ENCODE data around the gene MPO. TPM values are rescaled to one million over a fixed set of nuclear protein-coding genes. Genes with fewer than 3 reads are reported as not detected.

Gene MPO
- total RNA-seq, 1 donor from 2014 or later = 0.12 TPM

- no peak for DNase-seq (ENCODE audit: extremely low read depth, low read depth, low spot score)
Observed at GRCh38 chr17:58281511-58282011, 826 bp upstream of the MPO start.

GRCh38 chr17:58279736-58280479 is 827 bp downstream of the MPO start:
- DNase-seq (ENCODE audit: extremely low read depth, low read depth, low spot score) = no peak

- no peak for DNase-seq (ENCODE audit: extremely low read depth, low read depth, low spot score)
Observed at GRCh38 chr17:58279016-58279711, 1.6 kb downstream of the MPO start.

- DNase-seq (ENCODE audit: extremely low read depth, low read depth, low spot score) = no peak
Observed at GRCh38 chr17:58278661-58279015, 2.1 kb downstream of the MPO start.

- no peak for DNase-seq (ENCODE audit: extremely low read depth, low read depth, low spot score)
Observed at GRCh38 chr17:58277802-58278595, 2.7 kb downstream of the MPO start.

GRCh38 chr17:58277107-58277801 is 3.5 kb downstream of the MPO start:
- DNase-seq (ENCODE audit: extremely low read depth, low read depth, low spot score) = no peak

- DNase-seq (ENCODE audit: extremely low read depth, low read depth, low spot score) = no peak
Observed at GRCh38 chr17:58276423-58276822, 4.3 kb downstream of the MPO start.

GRCh38 chr17:58275417-58275816 is 5.3 kb downstream of the MPO start:
- no peak for DNase-seq (ENCODE audit: extremely low read depth, low read depth, low spot score)

GRCh38 chr17:58273453-58274104 is 7.2 kb downstream of the MPO start:
- no peak for DNase-seq (ENCODE audit: extremely low read depth, low read depth, low spot score)

GRCh38 chr17:58272367-58273280 is 8.1 kb downstream of the MPO start:
- no peak for DNase-seq (ENCODE audit: extremely low read depth, low read depth, low spot score)

GRCh38 chr17:58271216-58271931 is 9.4 kb downstream of the MPO start:
- no peak for DNase-seq (ENCODE audit: extremely low read depth, low read depth, low spot score)

- no peak for DNase-seq (ENCODE audit: extremely low read depth, low read depth, low spot score)
Observed at GRCh38 chr17:58270476-58271215, 10.1 kb downstream of the MPO start.

GRCh38 chr17:58269557-58270291 is 11.0 kb downstream of the MPO start:
- DNase-seq (ENCODE audit: extremely low read depth, low read depth, low spot score) = no peak

GRCh38 chr17:58268774-58269556 is 11.8 kb downstream of the MPO start:
- DNase-seq (ENCODE audit: extremely low read depth, low read depth, low spot score) = no peak

GRCh38 chr17:58268326-58268725 is 12.4 kb downstream of the MPO start:
- DNase-seq (ENCODE audit: extremely low read depth, low read depth, low spot score) = no peak
